Stimulated activated CD8-positive, alpha-beta memory T cell treated with anti-CD3 and anti-CD28 coated beads, Interleukin-15, amount 100 ng/mL, for 24 hours (primary cell): ENCODE results near the gene NIM1K.
A peak's percentile ranks its signal among the peaks of the same experiment; 100 is the strongest.
"Not testable (repeated sequence)": the region's sequence is repeated elsewhere in the genome, so short reads cannot be mapped to it uniquely, and the experiment has no call there.

Source experiments
- DNase-seq: peaks from one replicate; pipeline ENCODE4 v3.0.0-alpha.2; 2020; ENCODE audit warnings: low read depth

NIM1K gene

GRCh38 chr5:43281840-43282658 is 90.0 kb downstream of the NIM1K start:
- no peak for DNase-seq

DNA sequence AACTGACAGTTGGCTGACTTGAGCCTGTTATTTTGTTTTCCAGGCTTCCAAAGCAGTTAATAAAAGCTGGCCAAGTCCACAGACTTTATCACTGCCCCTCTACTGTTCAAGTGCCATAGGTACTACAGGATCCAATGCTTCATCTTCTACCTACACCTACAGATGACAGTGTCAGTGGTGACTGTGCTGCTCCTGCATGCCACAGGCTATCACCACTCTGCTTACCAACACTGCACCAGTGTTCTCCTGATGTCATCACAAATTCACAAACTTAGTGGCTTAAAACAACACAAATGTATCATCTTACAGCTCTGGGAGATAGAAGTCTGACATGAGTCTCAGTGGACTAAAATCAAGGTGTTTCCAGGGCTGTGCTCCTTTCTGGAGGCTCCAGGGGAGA is 94.6 kb downstream of the NIM1K start:
- no peak for DNase-seq

- no peak for DNase-seq
Observed at GRCh38 chr5:43287493-43287892, 95.5 kb downstream of the NIM1K start.

GRCh38 chr5:43288269-43288831 is 96.3 kb downstream of the NIM1K start:
- DNase-seq, result no peak

GRCh38 chr5:43290726-43291125 is 98.7 kb downstream of the NIM1K start:
- DNase-seq, result no peak

GRCh38 chr5:43294226-43294625 is 102.2 kb downstream of the NIM1K start:
- DNase-seq, result no peak

DNA sequence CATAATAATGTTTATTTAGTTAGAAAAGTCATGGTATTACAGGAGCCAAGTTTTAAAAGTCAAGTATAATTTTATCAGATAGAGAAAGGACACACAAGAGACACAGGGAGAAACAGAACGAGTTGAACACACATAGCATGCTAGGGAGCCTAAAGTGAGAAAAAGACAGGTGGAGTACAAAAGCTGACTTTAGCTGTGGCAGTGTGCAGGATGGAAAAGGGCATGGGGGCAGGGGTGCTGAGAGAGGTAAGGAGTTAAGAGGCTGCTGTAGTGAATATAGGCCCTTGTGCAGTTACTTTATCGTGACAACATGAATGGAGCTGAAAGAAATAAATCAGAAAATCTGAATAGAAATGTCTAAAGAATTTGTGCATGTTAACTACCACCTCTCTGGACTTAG is 103.2 kb downstream of the NIM1K start:
- DNase-seq, result no peak

DNA sequence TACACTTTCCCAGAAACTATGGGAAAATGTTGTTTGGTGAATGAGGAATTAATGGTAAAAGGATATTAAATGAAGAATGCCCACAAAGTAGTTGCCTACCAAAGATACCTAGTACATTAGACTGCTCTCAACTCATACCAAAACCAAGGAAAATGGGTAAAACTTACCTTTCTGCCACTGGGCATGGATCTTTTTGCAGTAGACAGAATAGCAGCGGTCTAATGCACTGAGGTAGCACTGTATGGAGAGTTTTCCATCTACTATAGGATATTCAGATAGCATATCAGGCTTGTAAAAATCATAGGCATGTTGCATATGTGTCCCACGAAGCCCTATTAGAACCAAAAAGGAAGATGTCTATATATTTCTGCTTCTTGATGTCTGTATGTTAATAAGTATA is 104.8 kb downstream of the NIM1K start:
- no peak for DNase-seq

- DNase-seq, result no peak
Observed at GRCh38 chr5:43298443-43298842, 106.4 kb downstream of the NIM1K start.

DNA sequence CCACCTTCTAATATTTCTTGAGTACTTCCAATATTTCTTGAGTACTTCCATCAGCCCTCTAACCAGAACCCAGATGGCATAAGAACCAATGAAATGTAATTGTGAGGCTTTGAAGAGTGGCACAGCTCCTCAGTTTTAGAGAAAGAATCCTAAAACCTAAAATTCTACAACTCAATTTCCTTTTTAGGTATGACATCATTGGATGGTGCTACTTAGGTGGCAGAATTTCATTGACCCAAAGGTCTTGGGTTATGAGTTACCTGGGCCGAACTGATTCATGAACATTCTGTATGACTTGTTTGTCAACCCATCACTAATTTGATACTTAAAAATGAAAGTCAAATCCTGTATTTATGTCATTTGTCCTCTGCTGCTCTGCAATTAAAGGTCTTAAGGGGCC is 108.1 kb downstream of the NIM1K start:
- no peak for DNase-seq

GRCh38 chr5:43301653-43302091 is 109.6 kb downstream of the NIM1K start:
- no peak for DNase-seq

GRCh38 chr5:43302481-43302880 is 110.5 kb downstream of the NIM1K start:
- DNase-seq, result no peak

DNA sequence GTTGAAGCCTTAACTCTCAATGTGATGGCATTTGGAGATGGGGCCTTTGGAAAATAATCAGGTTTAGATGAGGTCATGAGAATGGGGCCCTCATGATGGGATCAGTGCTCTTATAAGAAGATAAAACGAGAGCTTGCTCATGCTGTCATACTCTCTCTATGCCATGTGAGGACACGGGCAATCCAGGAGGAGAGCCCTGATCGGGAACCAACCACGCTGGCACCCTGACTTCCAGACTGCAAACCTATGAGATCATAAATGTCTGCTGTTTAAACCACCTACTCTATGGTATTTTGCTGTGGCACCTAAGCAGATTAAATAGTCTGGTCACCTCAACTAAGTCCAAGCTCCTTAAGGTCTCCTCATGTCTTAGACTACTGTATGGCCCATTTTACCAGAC is 111.2 kb downstream of the NIM1K start:
- DNase-seq, result no peak

- DNase-seq, result no peak
Observed at GRCh38 chr5:43304525-43304924, 112.5 kb downstream of the NIM1K start.

GRCh38 chr5:43305948-43306565 is 114.0 kb downstream of the NIM1K start:
- no peak for DNase-seq

DNA sequence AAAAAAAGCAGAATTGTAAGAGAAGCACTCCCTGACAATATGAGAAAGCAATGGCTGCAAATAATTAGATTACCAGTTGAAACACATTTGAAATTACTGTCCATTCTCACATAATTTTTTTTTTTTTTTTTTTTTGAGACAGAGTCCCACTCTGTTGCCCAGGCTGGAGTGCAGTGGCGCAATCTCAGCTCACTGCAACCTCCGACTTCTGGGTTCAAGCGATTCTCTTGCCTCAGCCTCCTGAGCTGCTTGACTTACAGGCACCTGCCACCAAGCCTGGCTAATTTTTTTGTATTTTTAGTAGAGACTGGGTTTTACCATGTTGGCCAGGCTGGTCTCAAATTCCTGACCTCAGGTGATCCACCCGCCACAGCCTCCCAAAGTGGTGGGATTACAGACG is 114.9 kb downstream of the NIM1K start:
- DNase-seq, result not testable (repeated sequence)

- DNase-seq, result no peak
Observed at GRCh38 chr5:43309122-43309521, 117.1 kb downstream of the NIM1K start.

DNA sequence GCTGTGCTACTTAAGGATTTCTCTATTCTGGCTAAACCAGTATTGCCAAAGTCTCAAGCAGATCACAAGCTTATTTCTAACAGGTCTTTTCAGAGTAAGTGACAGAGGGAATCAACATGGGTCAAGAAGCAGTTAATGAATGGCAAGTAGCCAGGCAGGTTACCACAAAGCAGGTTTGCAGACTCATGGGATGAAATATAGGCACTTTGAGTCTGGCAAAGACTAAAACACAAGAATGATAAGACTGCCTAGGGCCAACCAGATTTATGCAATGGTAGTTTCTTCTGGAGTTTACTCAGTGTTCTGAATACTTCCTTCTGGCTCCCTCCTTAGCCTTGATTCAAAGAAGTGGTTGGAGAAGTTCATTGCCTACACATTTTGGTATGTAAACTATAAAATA is 117.6 kb downstream of the NIM1K start:
- no peak for DNase-seq

GRCh38 chr5:43312076-43312661 is 120.1 kb downstream of the NIM1K start:
- no peak for DNase-seq

DNA sequence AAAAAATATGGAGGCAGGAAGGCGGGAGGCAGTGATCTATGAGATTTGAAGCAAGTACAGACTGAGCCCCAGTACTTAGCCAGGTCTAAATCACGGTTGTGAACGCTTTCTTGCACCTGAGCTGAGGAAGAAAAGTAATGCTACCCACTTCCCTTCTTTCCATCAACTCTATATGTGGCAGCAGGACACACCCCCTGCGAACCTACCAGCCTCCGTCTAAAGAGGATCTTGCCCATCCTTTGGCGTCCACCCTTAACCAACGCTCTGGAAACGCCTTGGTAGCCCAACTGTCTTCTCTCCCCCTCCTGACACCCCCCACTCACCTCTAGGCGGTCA is 120.6 kb downstream of the NIM1K start:
- DNase-seq, result no peak

- peak; percentile 87 for DNase-seq
Observed at GRCh38 chr5:43313035-43313853, 121.2 kb downstream of the NIM1K start, which contains the start of gene HMGCS1. Gene HMGCS1, minus strand, starts transcription at chr5:43313412. Its CDS starts 14,447 bp downstream, at chr5:43298965.

- DNase-seq, result no peak
Observed at GRCh38 chr5:43313854-43314457, 121.9 kb downstream of the NIM1K start.
